ENCODE results near the gene ABCC11.

Gene ABCC11

DNA sequence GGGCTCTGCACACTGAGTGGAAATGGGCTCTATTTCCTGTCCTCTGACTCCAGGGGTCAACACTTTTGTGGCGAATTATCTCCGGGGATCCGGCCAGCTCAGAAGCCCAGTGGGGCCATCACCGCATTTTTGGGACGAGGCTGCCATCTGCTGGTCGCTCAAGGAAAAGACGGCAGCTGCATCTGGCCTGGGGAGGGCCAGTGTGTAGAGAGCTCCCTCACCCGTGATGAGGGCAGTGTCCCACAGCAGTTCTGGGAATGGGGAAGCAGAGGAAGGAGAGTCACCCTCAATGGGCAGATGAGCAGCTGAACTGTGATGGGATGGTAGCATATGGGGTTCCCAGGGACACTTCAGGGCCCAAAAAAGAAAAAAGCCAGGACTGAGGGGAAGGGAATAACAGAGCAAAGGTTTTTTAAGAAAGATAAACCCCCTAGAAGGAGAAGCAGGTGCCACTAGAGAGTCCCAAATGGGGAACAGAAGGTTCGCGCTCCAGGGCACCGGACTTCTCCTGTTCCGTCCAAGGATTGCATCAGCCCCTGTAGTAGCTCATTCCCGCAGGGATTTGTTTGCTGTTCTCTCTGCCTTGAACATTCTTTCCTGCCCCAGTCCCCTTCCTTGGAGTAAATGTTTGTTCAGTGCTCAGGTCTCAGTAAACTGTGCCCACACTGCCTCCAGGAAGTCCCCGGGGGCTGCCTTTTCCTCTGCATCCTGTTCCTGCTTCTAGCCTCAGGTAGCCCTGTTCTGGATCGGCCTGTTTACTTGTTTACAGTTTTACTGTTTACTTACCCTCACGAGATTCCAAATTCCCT, 82.2 kb downstream of the ABCC11 start:
- POLR2A ChIA-PET, result interaction anchor here (0.5 kb wide), 1 partner anchor 1490 kb away, joined by 3 read pairs; no protein-coding TSS in a partner anchor
- peak; percentile 83 for DNase-seq (ENCODE audit: extremely low spot score)
- TF ChIP-seq, protein P1, sequence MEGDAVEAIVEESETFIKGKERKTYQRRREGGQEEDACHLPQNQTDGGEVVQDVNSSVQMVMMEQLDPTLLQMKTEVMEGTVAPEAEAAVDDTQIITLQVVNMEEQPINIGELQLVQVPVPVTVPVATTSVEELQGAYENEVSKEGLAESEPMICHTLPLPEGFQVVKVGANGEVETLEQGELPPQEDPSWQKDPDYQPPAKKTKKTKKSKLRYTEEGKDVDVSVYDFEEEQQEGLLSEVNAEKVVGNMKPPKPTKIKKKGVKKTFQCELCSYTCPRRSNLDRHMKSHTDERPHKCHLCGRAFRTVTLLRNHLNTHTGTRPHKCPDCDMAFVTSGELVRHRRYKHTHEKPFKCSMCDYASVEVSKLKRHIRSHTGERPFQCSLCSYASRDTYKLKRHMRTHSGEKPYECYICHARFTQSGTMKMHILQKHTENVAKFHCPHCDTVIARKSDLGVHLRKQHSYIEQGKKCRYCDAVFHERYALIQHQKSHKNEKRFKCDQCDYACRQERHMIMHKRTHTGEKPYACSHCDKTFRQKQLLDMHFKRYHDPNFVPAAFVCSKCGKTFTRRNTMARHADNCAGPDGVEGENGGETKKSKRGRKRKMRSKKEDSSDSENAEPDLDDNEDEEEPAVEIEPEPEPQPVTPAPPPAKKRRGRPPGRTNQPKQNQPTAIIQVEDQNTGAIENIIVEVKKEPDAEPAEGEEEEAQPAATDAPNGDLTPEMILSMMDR (IDR thresholded peaks at IDR 0.05; ENCODE audit: control extremely low read depth, extremely low read depth, low read depth, missing control alignments), result peak; percentile 95
- CTCF ChIA-PET, result interaction anchor here (0.6 to 7.4 kb wide), 60 partner anchors 8 to 1615 kb away, joined by 3 to 90 read pairs (median 4); partner anchors contain the start of genes ABCC12, ITFG1, NETO2 and PHKB

DNA sequence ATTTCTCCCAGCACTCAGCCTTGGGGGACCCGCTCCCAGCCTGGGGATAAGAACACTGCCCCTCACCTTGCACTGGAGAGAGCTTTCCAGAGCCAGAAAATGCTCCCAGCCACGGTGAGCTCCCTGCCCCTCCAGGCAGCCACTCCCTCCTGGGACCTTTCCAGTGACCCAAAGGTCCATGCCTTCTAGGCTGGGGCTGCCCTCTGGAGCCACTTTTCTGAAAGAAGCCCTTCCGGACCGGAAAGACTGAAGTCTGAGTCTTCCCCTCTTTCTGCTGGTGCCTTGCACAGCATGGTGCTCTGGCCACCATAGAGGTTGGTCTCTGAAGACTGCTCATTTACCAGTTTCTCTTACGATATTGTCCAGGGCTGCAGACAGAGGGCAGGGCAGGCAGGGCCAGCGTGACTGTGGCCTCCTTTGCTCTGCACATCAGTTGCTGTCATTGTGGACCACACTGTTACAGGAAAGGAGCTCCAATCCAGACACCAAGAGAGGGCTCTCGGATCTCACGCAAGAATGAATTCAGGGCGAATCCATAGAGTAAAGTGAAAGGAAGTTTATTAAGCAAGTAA, 84.4 kb downstream of the ABCC11 start:
- POLR2A ChIA-PET, result no interaction called here
- DNase-seq (ENCODE audit: extremely low spot score), result no peak
- CTCF ChIA-PET, result interaction anchor here (1.0 to 7.8 kb wide), 3 partner anchors 12 to 1214 kb away, joined by 3 to 61 read pairs (median 25); partner anchors contain the start of gene NETO2
- TF ChIP-seq, protein P1 (IDR thresholded peaks at IDR 0.05; ENCODE audit: control extremely low read depth, extremely low read depth, low read depth, missing control alignments), result no peak

DNA sequence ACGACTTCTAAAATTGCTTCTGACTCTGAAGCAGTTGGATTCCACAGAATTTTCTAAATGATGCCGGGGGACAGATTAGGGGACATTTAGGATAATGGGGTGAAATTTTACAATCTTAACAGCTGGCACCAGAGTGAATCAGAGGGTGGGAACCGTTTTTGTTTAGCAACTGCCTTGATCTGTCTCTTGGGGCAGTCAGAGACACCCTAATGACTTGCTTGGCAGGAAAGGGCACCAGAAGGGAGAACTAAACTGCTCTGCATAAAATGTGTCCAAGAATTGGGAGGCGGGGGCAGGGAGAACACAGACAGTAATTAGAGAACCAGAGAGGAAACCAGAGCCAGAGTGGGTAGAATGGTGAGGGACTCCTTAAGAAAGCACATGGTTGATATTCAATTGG, 85.4 kb downstream of the ABCC11 start:
- ChIA-PET CTCF (interaction anchor here (1.3 to 7.8 kb wide), 2 partner anchors 1019 to 1124 kb away, joined by 4 to 61 read pairs; partner anchors contain the start of gene NETO2), POLR2A (no interaction called here)
- DNase-seq (ENCODE audit: extremely low spot score), result no peak
- TF ChIP-seq, protein P1 (IDR thresholded peaks at IDR 0.05; ENCODE audit: control extremely low read depth, extremely low read depth, low read depth, missing control alignments), result no peak

- ChIA-PET POLR2A (no interaction called here), CTCF (interaction anchor here (1.0 to 7.8 kb wide), 2 partner anchors 13 to 1017 kb away, joined by 3 to 61 read pairs; partner anchors contain the start of gene NETO2)
- TF ChIP-seq, protein P1 (IDR thresholded peaks at IDR 0.05; ENCODE audit: control extremely low read depth, extremely low read depth, low read depth, missing control alignments), result no peak
These were observed 86.8 kb downstream of the ABCC11 start for GRCh38 chr16:48160575-48160974.

DNA sequence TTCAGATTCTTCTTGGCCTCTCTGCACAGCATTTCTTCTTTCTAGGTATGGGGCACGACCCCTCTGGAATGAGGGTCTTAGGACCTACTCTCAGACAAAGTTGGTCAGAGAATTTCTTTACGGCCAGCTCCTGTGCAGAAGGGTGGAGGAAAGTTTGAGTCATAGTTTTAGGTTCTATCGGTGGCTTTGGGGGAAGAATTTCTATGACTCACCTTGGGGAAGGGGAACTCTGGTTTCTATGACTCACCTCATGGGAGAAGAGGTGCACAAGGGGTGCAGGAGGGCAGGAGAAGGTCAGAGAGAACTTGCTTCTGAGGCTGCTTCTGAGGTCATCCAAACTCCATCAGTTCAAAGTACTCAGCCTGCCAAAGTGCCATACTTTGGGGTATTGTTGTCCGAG, 89.0 kb downstream of the ABCC11 start:
- ChIA-PET POLR2A (no interaction called here), CTCF (interaction anchor here (0.9 to 7.8 kb wide), 19 partner anchors 7 to 1484 kb away, joined by 3 to 61 read pairs (median 3); partner anchors contain the start of genes ITFG1, NETO2 and PHKB)
- peak; percentile 64 for DNase-seq (ENCODE audit: extremely low spot score)
- TF ChIP-seq, protein P1 (IDR thresholded peaks at IDR 0.05; ENCODE audit: control extremely low read depth, extremely low read depth, low read depth, missing control alignments), result no peak

More at GRCh38 chr16:48160575-48160974, 86.8 kb downstream of the ABCC11 start:
- no peak for DNase-seq (ENCODE audit: extremely low spot score)

- POLR2A ChIA-PET, result no interaction called here
- TF ChIP-seq, protein P1 (IDR thresholded peaks at IDR 0.05; ENCODE audit: control extremely low read depth, extremely low read depth, low read depth, missing control alignments), result no peak
- DNase-seq (ENCODE audit: extremely low spot score), result no peak
- CTCF ChIA-PET, result interaction anchor here (1.0 to 7.8 kb wide), 20 partner anchors 8 to 1484 kb away, joined by 3 to 61 read pairs (median 3); partner anchors contain the start of genes ITFG1, NETO2 and PHKB
These were observed 89.5 kb downstream of the ABCC11 start for GRCh38 chr16:48157794-48158193.
